Colon (tissue), 2 donors: ENCODE measurements around the gene NLK.
"Not testable (repeated sequence)": the region's sequence is repeated elsewhere in the genome, so short reads cannot be mapped to it uniquely, and the experiment has no call there.

ENCODE experiments used
- FAIRE-seq: peaks from 2 replicates; lab custom pipeline; 2012; peaks lifted over from hg19 to GRCh38; lab: Jason Lieb, UNC
- donor health status: control.
- donor health status: control.

The NLK gene

DNA sequence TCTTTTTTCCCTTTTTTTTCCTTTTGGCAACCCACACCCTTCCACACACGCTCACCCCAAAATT is at the start of gene NLK:
Gene NLK, plus strand, starts transcription at position 21 of the 64 bp plus-strand sequence. CDS start 197 bp downstream, outside the sequence.
- FAIRE-seq: no peak

GRCh38 chr17:27993161-27993695 is 49.2 kb upstream of the NLK start:
- no peak for FAIRE-seq

GRCh38 chr17:27993723-27994310 is 48.7 kb upstream of the NLK start:
- FAIRE-seq: no peak

DNA sequence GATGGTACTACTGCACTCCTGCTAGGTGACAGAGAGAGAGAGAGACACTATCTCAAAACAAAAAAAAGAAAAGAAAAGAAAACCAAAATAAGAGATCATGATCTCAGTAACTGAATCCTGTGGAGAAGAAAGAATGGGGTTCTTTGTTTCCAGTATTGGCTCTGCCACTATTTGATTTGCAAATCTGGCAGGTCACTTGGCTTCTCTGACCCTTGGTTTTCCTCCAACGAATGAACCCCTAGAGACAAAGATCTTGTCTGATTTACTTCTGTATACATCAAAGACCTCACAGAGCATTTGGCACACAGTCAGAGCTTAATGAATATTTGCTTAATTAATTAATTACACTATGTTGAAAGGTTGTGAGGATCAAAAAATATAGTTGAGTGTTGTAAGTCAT is 47.9 kb upstream of the NLK start:
- no peak for FAIRE-seq

DNA sequence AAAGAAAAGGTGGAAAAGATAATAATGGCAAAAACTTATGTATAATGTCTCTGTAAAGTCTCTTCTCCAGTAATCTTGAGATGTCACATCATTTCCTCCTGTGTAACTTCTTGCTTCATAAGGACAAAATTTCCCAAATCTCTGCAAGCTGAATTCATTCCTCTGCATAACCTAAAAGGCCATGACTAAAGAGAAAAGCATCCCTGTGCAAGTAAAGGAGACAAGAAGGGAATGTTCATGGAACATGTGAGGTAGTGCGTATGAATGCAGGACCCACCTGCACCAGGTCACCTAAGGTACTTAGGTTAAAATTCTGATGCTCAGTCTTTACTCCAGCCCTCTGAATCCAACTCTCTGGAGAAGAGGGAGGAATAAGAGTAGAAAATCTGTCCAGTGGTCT is 46.9 kb upstream of the NLK start:
- FAIRE-seq: no peak

GRCh38 chr17:27996202-27997043 is 46.1 kb upstream of the NLK start:
- no peak for FAIRE-seq

DNA sequence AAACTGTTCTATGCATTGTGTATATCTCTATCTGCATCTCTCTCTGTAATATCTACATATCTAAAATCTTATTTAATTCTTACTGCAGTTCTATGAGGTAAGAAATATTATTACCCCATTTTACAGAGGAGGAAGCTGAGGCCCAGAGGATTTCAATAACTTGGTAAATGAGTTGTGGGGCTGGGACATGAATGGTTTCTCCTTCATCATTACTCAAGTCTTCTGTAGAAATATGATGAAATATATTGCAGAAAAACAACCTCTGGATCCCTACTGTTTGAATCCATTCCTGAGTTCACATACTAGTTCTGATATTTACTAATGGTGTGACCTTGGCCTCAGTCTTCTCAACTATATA is 45.5 kb upstream of the NLK start:
- FAIRE-seq: no peak

- FAIRE-seq: no peak
Observed at GRCh38 chr17:27997522-27997921, 45.0 kb upstream of the NLK start.

GRCh38 chr17:28001149-28001548 is 41.3 kb upstream of the NLK start:
- FAIRE-seq: no peak

DNA sequence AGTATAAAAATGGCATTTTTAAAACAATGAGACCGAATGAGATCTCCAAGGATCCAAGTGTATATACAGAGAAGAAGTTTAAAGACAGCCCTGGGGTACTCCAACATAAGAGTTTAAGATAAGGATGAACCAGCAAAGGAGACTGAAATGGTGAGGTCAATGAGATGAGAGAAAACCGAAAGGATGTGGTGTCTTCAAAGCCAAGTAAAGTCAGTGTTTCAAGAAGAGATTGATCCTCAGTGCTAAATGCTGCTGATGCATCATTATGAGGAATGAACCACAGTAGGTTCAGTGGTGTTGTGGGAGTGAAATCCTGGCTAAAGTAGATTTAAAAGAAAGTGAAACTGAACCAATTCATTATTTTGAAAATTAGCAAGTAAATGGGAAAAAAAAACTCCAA is 38.1 kb upstream of the NLK start:
- no peak for FAIRE-seq

DNA sequence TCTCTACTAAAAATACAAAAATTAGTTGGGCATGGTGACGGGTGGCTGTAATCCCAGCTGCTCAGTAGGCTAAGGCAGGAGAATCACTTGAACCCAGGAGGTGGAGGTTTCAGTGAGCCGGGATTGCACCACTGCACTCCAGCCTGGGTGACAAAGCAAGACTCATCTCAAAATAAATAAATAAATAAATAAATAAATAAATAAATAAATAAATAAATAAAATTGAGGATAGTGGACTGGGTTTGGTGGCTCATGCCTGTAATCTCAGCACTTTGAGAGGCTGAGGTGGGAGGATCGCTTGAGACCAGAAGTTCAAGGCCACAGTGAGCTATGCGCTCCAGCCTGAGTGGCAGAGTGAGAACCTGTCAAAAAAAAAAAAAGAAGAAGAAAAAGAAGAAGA is 34.6 kb upstream of the NLK start:
- not testable (repeated sequence) for FAIRE-seq

GRCh38 chr17:28008513-28008912 is 34.0 kb upstream of the NLK start:
- no peak for FAIRE-seq

DNA sequence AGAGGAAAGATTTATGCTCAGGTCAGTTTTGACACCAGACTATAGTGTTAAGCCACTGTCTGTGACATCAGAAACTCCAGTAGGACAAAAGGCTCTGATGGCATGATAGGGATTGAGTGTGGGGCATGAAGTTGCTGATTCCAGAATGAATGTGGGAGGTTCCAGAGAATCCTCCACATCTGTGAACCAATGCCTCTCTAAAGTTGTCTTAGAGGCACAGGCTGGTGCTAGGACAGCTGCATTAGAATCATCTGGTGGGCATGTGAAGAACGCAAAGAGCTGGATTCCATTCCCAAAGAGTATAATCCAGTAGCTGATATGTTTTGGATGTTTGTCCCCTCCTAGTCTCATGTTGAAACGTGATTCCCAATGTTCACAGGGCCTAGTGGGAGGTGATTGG is 32.1 kb upstream of the NLK start:
- FAIRE-seq: no peak

DNA sequence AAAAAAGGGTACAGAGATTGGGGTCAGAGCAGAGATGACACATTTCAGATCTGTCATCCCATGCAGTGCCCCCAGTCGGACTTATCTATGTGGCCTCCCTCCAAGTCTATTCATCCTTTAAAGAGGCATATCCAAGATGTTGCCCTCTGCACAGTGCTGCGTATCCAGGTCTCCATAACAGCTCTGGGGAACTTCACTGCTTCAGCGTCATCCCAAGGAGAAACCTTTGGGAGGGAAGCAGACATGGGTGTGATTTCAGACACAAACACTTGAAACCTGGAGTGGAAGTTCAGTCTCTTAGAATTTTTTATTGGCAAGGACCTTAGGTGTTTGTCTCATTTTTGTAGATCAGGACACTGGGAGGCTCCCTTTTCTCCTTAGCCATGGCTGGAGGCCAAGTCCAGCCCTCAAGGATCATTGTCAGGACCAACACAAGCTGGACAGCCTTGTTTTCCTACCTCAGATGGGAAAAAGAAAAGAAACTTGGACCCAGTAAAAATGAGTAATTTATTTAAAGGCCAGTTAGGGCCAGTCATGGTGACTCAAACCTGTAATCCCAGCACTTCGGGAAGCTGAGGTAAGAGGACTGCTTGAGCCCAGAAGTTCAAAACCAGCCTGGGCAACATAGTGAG is 23.9 kb upstream of the NLK start:
- no peak for FAIRE-seq

GRCh38 chr17:28020515-28020914 is 22.0 kb upstream of the NLK start:
- peak; percentile 49 for FAIRE-seq

GRCh38 chr17:28029044-28029443 is 13.4 kb upstream of the NLK start:
- FAIRE-seq: no peak

DNA sequence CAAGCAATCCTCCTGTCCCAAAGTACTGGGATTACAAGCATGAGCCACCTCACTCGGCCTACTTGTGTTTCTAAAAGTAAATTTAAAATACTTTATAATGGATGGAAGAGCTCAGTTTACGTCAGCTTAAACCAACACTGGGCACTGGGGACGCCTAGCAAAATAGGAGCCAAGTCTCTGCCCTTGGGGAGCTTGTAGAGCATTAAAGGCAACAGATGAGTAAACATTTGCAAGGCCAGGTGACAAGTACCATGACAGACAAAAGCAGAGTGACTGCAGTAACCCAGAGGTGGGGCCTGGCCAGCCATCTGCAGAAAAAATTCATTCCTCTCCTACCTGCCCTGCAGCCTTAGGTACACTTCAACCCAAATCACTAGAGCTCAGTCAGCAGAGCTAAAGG is 12.1 kb upstream of the NLK start:
- FAIRE-seq: no peak

DNA sequence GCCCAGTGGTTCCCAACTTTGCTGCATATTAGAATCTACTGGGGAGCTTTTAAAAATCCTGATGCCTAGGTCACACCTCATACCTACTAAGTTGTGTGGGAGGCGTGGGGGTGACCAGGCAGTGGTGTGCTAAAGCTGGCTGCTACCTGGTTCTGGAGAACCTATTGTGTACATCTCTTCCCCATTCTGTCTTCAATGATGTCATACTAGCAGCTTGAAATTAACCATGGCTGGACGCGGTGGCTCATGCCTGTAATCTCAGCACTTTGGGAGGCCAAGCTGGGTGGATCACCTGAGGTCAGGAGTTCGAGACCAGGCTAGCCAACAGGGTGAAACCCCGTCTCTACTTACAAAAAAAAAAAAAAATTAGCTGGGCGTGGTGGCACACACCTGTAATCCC is 11.3 kb upstream of the NLK start:
- FAIRE-seq: no peak

DNA sequence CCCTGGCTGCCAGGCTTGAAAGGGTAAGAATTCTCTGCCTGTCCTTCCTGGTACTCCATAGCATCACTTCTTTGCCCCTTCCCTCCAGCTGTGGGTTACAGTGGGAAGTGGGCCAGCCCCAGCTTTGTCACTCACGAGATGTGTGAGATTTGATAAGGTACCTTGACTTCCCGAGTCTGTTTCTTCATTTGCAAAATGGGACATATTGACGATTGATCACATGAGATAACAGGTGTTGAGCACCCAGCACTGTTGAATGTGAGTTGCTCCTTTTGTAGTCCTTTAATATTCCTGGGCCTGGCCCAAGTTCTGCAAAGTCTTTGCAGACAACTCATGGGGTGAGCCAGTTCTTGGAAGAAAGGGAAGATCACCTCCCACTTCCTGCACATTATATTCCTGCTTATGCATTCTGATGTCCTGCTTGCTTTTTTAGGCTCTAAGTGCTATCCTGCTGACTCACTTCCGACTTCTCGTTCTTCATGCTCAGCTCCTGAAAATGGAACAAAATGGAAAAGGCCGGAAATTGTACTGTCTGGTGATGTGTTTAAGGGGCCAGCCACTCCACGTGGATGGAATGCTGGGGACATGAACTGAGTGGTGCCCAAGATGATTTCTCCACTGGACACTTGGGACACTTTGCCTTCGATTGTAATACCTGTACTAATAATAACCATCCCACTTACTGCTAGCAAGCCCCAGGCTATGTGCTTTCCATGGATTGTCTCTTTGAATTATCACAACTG is 8.3 kb upstream of the NLK start:
- no peak for FAIRE-seq

DNA sequence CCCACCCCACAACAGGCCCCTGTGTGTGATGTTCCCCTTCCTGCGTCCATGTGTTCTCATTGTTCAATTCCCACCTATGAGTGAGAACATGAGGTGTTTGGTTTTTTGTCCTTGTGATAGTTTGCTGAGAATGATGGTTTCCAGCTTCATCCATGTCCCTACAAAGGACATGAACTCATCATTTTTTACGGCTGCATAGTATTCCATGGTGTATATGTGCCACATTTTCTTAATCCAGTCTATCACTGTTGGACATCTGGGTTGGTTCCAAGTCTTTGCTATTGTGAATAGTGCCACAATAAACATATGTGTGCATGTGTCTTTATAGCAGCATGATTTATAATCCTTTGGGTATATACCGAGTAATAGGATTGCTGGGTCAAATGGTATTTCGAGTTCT is 7.0 kb upstream of the NLK start:
- FAIRE-seq: not testable (repeated sequence)

- FAIRE-seq: not testable (repeated sequence)
Observed at GRCh38 chr17:28035884-28036283, 6.6 kb upstream of the NLK start.

DNA sequence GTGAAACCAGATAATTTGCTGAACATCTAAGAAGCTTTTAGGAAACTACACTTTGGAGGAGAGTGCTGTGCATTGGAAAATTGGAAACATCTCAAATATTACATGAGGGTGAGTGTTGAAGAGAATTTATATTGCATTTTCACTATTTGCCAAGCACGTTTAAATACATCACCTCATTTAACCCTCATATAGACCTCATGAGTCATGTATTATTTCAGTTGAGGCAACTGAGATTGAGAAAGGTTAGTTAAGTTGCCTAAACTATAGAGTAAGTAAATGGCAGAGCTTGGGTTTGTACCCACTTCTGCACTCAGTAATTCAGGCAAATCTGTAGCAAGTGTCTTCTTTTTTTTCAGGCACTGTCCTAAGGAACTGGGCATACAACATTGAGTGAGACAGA is 3.7 kb upstream of the NLK start:
- FAIRE-seq: no peak

DNA sequence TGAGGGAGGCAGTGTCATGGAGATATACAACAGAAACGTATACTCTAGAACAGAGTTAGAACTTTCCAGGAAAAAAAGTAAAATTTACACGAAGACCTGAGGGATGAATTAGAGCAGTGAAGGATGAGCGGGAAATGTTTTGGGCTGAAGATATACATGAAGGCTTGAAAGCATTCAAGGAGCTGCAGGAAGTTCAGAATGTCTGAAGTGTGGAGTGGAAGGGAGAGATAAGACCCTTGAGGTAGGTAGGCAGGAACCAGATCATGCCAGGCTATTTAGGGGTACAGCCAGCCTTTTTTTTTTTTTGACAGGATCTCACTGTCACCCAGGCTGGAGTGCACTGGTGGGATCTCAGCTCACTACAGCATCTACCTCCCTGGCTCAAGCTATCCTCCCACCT is 3.2 kb upstream of the NLK start:
- no peak for FAIRE-seq
